Activated CD4-positive, alpha-beta T cell treated with anti-CD3 and anti-CD28 coated beads for 36 hours (primary cell): Measurements from ENCODE around the gene YIF1B. TPM values are rescaled to one million over a fixed set of nuclear protein-coding genes. Genes with fewer than 3 reads are reported as not detected.

ENCODE experiments used
- ATAC-seq: fragments of 200-7000 bp; cut with Tn5 transposase; one replicate; pipeline ENCODE4 v1.10.0; 2021; ENCODE audit warnings: mild to moderate bottlenecking, moderate library complexity
- CTCF ChIA-PET: fragments of 350-600 bp; sonication (Branson Sonifier 250); formaldehyde crosslinking; loops from one replicate; lab custom pipeline; 2021; ENCODE audit warnings: antibody characterized with exemption; lab: Charles Lee
- POLR2A ChIA-PET: fragments of 350-600 bp; sonication (Branson Sonifier 250); formaldehyde crosslinking; loops from one replicate; lab custom pipeline; 2021; ENCODE audit warnings: antibody characterized with exemption, inconsistent platforms; lab: Charles Lee
- DNase-seq: peaks from one replicate; pipeline ENCODE4 v3.0.0-alpha.2; 2020
- H3K27ac Mint-ChIP-seq: one replicate; pipeline ENCODE4 v1.8.0; 2021; ENCODE audit warnings: mixed read lengths
- H3K27me3 Mint-ChIP-seq: one replicate; pipeline ENCODE4 v1.8.0; 2021; ENCODE audit warnings: mixed read lengths
- H3K36me3 Mint-ChIP-seq: one replicate; pipeline ENCODE4 v1.8.0; 2021; ENCODE audit warnings: low read depth, mixed read lengths
- H3K4me1 Mint-ChIP-seq: one replicate; pipeline ENCODE4 v1.8.0; 2021; ENCODE audit warnings: mixed read lengths
- H3K4me3 Mint-ChIP-seq: one replicate; pipeline ENCODE4 v1.8.0; 2021; ENCODE audit warnings: mild to moderate bottlenecking, moderate library complexity, mixed read lengths
- H3K9me3 Mint-ChIP-seq: one replicate; pipeline ENCODE4 v1.8.0; 2021; ENCODE audit warnings: low read depth, mixed read lengths
- intact Hi-C, 2 experiments: fragments of 100-400 bp; cut with DNase I in 1 of 2; cut with micrococcal nuclease in 1 of 2; formaldehyde crosslinking; loops; one replicate each; pipeline versions ENCODE4 v1.14.2 to v1.15.1; 2022 to 2024; cut with DNase I, micrococcal nuclease
- total RNA-seq, 2 experiments: library from RNA; stranded (reverse); gene quantifications; one replicate each; pipeline ENCODE4 v1.2.3, GENCODE V29; 2021

The YIF1B gene
- total RNA-seq, 2 experiments from 2014 or later, result 76.3 to 90.1 TPM

DNA sequence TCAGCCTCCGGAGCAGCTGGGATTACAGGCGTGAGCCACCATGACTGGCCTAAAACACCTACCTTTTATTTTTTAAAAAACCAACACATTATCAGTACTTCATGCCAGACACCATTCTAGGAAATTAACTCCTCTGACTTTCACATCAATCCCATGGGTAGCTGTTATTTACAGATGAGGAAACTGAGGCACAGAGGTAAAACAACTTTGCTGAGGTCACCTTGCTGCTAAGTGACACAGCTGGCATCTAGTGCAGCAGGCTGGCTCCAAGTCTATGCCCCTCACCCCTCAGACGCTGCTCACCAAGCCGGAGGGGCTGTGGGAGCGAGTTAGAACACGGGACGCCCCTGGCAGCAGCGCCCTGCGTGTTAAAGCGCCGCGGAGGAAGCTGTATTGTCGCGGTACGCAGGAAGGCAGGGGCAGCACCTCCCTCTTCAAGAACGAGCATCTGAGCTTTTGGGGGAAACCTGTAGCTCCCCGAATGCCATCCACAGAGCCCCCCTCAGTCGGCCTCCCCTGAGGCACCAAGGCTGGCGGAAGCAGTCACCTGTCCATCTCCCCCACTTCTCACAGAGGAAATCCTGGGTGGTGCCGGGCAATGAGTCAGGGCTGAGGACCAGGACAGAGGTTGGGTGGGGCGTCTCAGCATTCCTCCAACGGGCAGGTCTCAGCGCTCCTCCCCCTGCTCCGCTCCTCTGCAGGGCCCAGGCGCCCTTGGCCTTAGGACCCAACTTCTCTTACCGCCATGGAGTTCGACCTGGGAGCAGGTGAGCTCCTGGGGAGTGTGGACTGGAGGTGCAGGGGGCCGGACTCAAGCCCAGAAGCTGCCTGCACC, 12.0 kb downstream of the YIF1B start, which contains the start of gene C19orf33:
Gene C19orf33, plus strand, starts transcription at position 735 of the 835 bp plus-strand sequence. Its CDS starts 11 bp downstream, at position 746.
- Mint-ChIP-seq H3K36me3 (peaks cover 11% of the 10 kb centered on the region), H3K4me3 (no peak within 1 kb of the TSS), H3K27me3 (no peaks in the 10 kb centered on the region), H3K27ac (no peak within 1 kb of the TSS), H3K9me3 (no peaks in the 10 kb centered on the region), H3K4me1 (no peaks in the 10 kb centered on the region)
- intact Hi-C loops, result no loop called here
- DNase-seq (no peak), ATAC-seq (no peak)
- ChIA-PET CTCF (interaction anchor here (0.6 kb wide), 1 partner anchor 436 kb away, joined by 5 read pairs; no protein-coding TSS in a partner anchor), POLR2A (interaction anchor here (0.7 kb wide), 1 partner anchor 261 kb away, joined by 5 read pairs; no protein-coding TSS in a partner anchor)

DNA sequence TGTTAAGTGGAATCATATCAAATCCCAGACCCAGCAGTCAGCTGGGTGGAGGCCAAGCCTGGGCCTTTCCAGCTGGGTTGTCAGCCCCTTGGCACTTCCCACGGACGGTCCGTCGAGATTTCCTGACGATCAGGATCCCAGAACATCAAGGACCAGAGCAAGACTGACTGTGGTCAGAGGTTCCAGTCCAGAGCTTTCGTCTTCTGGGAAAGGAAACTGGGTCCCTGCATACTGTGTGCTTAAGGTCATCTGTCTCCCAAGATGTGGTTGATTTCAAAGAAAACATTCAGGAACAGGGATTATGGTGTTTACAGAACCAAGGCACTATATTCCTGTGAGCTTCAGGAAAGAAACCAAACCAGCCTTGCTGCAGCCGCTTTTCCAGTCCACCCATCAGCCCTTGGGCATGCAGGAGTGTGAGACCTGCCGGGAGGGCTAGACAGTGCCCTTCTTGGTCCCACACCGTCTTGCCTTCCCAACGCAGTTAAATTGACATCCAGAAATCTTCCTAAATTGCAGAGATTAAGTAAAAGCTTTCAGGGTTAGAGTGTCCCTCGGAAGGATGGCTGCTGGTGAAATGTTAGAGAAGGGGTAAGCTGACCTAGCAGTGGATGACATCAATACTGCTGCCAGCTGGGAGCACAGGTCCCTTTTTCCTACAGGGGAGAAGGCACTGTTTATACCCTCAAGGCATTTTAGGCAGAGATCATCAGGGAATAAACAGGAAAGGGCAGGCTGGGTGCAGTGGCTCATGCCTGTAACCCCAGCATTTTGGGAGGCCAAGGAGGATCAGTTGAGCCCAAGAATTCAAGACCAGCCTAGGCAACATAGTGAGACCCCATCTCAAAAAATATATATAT, 16.7 kb downstream of the YIF1B start:
- DNase-seq (no peak), ATAC-seq (no peak)
- Mint-ChIP-seq H3K36me3 (peaks cover 3% of the 10 kb centered on the region), H3K4me3 (no peak overlapping the region), H3K9me3 (no peaks in the 10 kb centered on the region), H3K27me3 (no peaks in the 10 kb centered on the region), H3K27ac (no peak overlapping the region), H3K4me1 (no peaks in the 10 kb centered on the region)
- ChIA-PET POLR2A (interaction anchor here (0.6 kb wide), 2 partner anchors 271 to 730 kb away, joined by 3 read pairs; no protein-coding TSS in a partner anchor), CTCF (interaction anchor here (0.5 kb wide), 1 partner anchor 1295 kb away, joined by 3 read pairs; no protein-coding TSS in a partner anchor)
- intact Hi-C loops, result no loop called here

DNA sequence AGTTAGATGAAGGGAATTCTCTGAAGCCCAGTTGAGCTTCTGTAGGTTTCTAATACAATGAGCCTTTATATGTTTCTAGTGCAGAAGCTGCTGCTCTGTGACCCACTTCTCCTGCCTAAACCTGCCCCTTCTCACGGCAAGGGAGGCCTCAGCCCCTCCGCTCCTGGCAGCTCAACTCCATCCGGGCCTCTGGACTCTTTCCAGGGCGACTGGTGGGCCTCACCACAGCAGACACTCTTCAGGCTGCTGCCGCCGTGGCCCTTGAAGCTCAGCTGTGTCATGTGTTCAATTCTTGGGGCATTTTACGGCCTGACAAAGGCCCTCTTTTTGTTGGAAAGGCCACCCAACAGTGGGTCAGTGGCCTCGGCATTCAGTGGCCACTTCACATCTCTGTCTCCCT, 21.7 kb downstream of the YIF1B start:
- CTCF ChIA-PET, result interaction anchor here (0.6 to 1.5 kb wide), 2 partner anchors 12 to 19 kb away, joined by 3 to 4 read pairs; no protein-coding TSS in a partner anchor
- no peak for ATAC-seq
- Mint-ChIP-seq H3K27me3 (no peaks in the 10 kb centered on the region), H3K36me3 (peaks cover 9% of the 10 kb centered on the region), H3K27ac (no peak overlapping the region), H3K9me3 (no peaks in the 10 kb centered on the region), H3K4me1 (no peaks in the 10 kb centered on the region), H3K4me3 (no peak overlapping the region)
- intact Hi-C loops, result no loop called here
- no peak for DNase-seq
- POLR2A ChIA-PET, result no interaction called here

DNA sequence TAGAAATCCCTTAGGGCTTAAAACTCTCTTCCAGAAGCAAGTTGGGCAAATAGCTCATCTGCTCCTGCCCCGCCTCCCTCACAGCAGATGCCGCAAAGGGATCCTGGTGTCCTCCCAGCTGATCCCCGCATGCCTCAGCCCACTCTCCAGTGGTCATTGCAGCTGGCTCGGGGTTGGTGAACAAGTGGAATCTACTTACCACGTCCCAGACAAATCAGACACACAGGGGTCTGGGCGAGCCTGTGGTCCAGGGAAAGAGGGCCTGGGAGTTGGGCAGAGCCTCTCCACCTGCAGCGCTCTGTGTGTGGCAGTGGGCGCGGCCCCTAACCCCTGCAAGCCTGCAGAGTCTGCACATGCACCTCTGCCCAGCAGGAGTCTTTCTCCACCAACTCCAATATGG, 22.5 kb downstream of the YIF1B start:
- ChIA-PET POLR2A (no interaction called here), CTCF (interaction anchor here (0.6 kb wide), 1 partner anchor 13 kb away, joined by 3 read pairs; no protein-coding TSS in a partner anchor)
- intact Hi-C loops, result no loop called here
- Mint-ChIP-seq H3K27me3 (no peaks in the 10 kb centered on the region), H3K4me3 (no peak overlapping the region), H3K9me3 (no peaks in the 10 kb centered on the region), H3K27ac (no peak overlapping the region), H3K36me3 (peaks cover 9% of the 10 kb centered on the region), H3K4me1 (no peaks in the 10 kb centered on the region)
- ATAC-seq (no peak), DNase-seq (no peak)

DNA sequence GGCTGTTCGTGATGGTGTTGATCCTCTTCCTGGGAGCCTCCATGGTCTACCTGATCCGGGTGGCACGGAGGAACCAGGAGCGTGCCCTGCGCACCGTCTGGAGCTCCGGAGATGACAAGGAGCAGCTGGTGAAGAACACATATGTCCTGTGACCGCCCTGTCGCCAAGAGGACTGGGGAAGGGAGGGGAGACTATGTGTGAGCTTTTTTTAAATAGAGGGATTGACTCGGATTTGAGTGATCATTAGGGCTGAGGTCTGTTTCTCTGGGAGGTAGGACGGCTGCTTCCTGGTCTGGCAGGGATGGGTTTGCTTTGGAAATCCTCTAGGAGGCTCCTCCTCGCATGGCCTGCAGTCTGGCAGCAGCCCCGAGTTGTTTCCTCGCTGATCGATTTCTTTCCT, 23.9 kb downstream of the YIF1B start:
- no peaks in the 10 kb centered on the region for H3K9me3 Mint-ChIP-seq
- no peak for ATAC-seq
- POLR2A ChIA-PET, result no interaction called here
- no peak overlapping the region for H3K27ac Mint-ChIP-seq
- H3K27me3 Mint-ChIP-seq, result no peaks in the 10 kb centered on the region
- no peaks in the 10 kb centered on the region for H3K4me1 Mint-ChIP-seq
- no peak for DNase-seq
- CTCF ChIA-PET, result no interaction called here
- H3K36me3 Mint-ChIP-seq, result peaks cover 11% of the 10 kb centered on the region
- no peak overlapping the region for H3K4me3 Mint-ChIP-seq
- intact Hi-C loops, result no loop called here

DNA sequence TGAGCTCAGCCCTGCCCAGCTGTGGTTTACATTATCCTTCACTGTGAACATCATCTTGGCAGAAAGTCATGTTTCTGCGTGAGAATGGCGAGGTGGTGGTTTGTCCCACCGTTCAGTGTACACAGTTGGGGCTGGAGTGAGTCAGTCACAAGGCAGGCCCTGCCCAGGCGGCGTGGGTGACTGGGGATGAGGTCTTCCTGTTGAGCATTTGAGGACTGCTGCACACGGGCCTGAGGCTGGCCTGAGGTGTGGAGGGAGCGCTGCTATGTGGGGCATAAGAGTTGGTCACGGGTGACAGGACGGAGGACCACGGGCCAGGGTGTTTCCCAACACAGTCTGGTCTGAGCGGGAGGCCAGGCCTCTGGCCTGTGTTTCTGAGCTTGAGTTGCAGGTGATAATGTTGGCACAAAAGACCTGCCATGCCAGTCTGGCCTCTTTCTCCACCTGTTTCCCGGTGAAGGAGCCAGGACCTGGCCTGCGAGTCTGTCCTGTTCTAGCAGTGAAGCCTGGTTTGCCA, 25.1 kb downstream of the YIF1B start:
- Mint-ChIP-seq H3K27me3 (no peaks in the 10 kb centered on the region), H3K9me3 (no peaks in the 10 kb centered on the region), H3K4me3 (no peak overlapping the region), H3K4me1 (no peaks in the 10 kb centered on the region), H3K27ac (no peak overlapping the region), H3K36me3 (peaks cover 13% of the 10 kb centered on the region)
- DNase-seq, result no peak
- POLR2A ChIA-PET, result no interaction called here
- intact Hi-C loops, result no loop called here
- no peak for ATAC-seq
- CTCF ChIA-PET, result no interaction called here

DNA sequence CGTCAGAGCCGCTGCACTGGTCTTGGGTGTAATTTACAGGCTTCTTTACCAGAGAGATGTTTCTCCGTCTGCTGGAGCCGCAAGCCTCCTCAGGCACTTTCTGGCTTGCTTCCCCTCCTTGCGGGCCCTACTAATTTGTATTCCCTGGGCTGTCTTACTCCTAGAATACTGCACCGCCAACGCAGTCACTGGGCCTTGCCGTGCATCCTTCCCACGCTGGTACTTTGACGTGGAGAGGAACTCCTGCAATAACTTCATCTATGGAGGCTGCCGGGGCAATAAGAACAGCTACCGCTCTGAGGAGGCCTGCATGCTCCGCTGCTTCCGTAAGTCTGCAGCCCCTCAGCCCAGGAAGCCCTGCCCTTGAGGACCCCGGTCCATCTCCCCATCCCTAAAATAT, 25.8 kb downstream of the YIF1B start:
- H3K27ac Mint-ChIP-seq, result no peak overlapping the region
- H3K4me1 Mint-ChIP-seq, result no peaks in the 10 kb centered on the region
- DNase-seq (no peak), ATAC-seq (no peak)
- H3K36me3 Mint-ChIP-seq, result peaks cover 15% of the 10 kb centered on the region
- no peak overlapping the region for H3K4me3 Mint-ChIP-seq
- intact Hi-C loops, result no loop called here
- H3K9me3 Mint-ChIP-seq, result no peaks in the 10 kb centered on the region
- H3K27me3 Mint-ChIP-seq, result no peaks in the 10 kb centered on the region
- POLR2A ChIA-PET, result no interaction called here
- CTCF ChIA-PET, result no interaction called here

DNA sequence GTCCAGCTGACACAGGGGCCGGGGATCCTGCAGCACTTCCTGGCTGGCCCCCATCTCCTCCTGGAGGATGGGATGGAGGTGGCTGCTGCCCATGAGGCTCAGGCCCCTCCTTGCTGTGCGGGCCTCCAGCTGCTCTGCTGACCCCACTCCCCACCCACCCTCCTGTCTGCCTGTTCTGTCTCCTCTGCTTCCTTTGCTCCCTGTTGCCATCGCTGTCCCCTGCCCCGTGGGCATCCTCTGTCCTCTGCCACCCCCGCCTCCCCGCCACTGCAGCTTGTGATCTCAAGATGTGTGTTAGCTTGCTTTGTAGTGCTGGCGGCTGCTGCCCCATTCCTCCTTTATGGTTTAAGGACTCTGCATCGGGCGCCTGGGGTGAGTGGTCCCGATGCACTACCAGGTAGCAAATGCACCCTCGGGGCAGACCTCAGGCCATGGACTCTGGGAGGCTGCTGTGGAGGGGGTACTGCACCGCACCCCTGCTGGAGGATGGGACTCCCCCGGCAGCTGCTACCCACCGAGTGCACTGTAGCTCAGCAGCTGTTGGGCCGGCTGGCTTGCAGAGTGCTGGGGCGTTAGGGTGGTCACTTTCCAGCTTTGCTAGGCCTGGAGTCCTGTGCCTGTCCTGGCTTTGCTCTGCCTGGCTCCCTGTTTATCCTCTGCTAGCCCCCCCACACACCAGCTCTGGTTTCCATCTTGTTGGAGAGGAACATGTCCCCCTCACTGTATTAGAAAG, 27.5 kb downstream of the YIF1B start:
- CTCF ChIA-PET, result interaction anchor here (0.6 kb wide), 1 partner anchor 26 kb away, joined by 3 read pairs; no protein-coding TSS in a partner anchor
- H3K4me1 Mint-ChIP-seq, result no peaks in the 10 kb centered on the region
- peaks cover 16% of the 10 kb centered on the region for H3K36me3 Mint-ChIP-seq
- intact Hi-C loops, result no loop called here
- H3K4me3 Mint-ChIP-seq, result no peak overlapping the region
- H3K27ac Mint-ChIP-seq, result no peak overlapping the region
- H3K27me3 Mint-ChIP-seq, result no peaks in the 10 kb centered on the region
- no peaks in the 10 kb centered on the region for H3K9me3 Mint-ChIP-seq
- DNase-seq (no peak), ATAC-seq (no peak)
- POLR2A ChIA-PET, result no interaction called here

DNA sequence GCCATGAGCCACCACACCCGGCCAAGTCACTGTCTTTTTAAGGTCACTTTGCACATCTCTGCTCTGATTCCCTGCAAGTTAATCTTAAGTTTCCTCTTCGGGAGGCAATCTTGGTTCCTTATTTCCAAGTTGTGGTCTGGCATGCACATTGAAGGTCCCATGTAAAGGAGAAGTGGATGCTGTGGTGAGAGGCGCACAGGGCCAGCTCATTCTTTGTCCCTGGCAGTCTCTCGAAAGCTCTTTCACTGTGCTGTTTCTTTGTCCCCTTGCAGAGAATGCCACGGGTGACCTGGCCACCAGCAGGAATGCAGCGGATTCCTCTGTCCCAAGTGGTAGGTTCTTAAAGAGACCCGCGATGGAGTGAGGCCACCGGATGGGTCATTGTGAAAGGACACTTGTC, 28.1 kb downstream of the YIF1B start:
- intact Hi-C loops, result no loop called here
- CTCF ChIA-PET, result no interaction called here

DNA sequence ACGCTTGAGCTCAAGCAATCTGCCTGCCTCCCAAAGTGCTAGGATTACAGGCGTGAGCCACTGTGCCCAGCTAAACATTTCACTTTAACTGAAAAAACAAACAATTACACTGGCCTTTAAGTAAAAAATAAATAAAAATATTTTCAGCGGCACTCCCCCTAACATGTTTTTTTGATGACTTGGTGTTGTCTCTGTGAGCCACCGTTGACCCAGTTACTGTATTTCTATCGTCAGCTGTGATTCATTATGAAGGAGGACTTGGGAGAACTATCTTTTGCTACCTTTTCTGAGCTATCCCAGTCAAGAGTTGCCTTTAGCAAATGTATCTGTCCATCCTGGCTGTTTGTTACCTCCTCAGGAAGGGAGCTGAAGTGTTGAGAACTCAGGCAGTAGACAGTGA, 30.2 kb downstream of the YIF1B start:
- intact Hi-C loops, result no loop called here
- Mint-ChIP-seq H3K27ac (no peak overlapping the region), H3K4me3 (no peak overlapping the region), H3K4me1 (peaks cover 13% of the 10 kb centered on the region), H3K27me3 (no peaks in the 10 kb centered on the region), H3K9me3 (no peaks in the 10 kb centered on the region), H3K36me3 (peaks cover 9% of the 10 kb centered on the region)
- ATAC-seq, result no peak
- ChIA-PET CTCF (interaction anchor here (0.6 to 1.3 kb wide), 4 partner anchors 13 to 378 kb away, joined by 3 read pairs; no protein-coding TSS in a partner anchor), POLR2A (no interaction called here)
- DNase-seq, result no peak

More for the DNA sequence above, 28.1 kb downstream of the YIF1B start:
- peaks cover 2% of the 10 kb centered on the region for H3K4me1 Mint-ChIP-seq
- H3K27me3 Mint-ChIP-seq, result no peaks in the 10 kb centered on the region
- no peaks in the 10 kb centered on the region for H3K9me3 Mint-ChIP-seq
- H3K4me3 Mint-ChIP-seq, result no peak overlapping the region
- H3K27ac Mint-ChIP-seq, result no peak overlapping the region
- no peak for DNase-seq
- POLR2A ChIA-PET, result no interaction called here
- peaks cover 16% of the 10 kb centered on the region for H3K36me3 Mint-ChIP-seq
- no peak for ATAC-seq

DNA sequence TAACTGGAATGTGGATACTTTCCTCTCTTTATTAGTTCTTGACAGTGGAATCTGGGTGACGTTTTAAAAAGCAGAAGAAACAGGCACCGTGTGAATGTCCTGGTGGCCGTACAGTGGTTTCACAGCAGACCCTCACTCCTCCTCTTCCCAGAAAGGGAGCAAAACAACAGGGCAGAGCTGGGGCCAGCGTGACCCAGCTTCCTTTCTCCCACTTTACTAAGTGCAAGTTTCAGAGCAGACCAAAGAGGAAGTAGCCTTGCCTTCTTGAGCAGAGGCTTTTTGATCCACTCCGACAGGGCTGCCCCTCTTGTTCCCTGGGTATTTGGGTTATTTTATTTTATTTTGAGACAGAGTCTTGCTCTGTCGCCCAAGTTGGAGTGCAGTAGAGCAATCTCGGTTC, 31.3 kb downstream of the YIF1B start:
- peaks cover 8% of the 10 kb centered on the region for H3K36me3 Mint-ChIP-seq
- no peaks in the 10 kb centered on the region for H3K9me3 Mint-ChIP-seq
- ChIA-PET CTCF (no interaction called here), POLR2A (no interaction called here)
- H3K4me3 Mint-ChIP-seq, result no peak overlapping the region
- no peak for ATAC-seq
- H3K27ac Mint-ChIP-seq, result no peak overlapping the region
- no peak for DNase-seq
- intact Hi-C loops, result no loop called here
- peaks cover 13% of the 10 kb centered on the region for H3K4me1 Mint-ChIP-seq
- no peaks in the 10 kb centered on the region for H3K27me3 Mint-ChIP-seq
